Activated gamma-delta T cell treated with Interleukin-2 at 50 U/mL for 16 hours (primary cell): ENCODE data around the gene PRTN3.
"Not testable (repeated sequence)": the region's sequence is repeated elsewhere in the genome, so short reads cannot be mapped to it uniquely, and the experiment has no call there.

Experiments used
- DNase-seq: peaks from one replicate; pipeline ENCODE4 v3.0.0-alpha.2; 2020

PRTN3 gene

GRCh38 chr19:868458-869244, 27.9 kb downstream of the PRTN3 start:
- DNase-seq: no peak

GRCh38 chr19:869245-870177, 28.7 kb downstream of the PRTN3 start:
- DNase-seq: no peak

- no peak for DNase-seq
Measured at GRCh38 chr19:870314-870713, 29.5 kb downstream of the PRTN3 start.

- no peak for DNase-seq
Measured at GRCh38 chr19:870963-871401, 30.2 kb downstream of the PRTN3 start.

- DNase-seq: no peak
Measured at GRCh38 chr19:871446-872265, 30.9 kb downstream of the PRTN3 start.

- peak; percentile 79 for DNase-seq
Measured at GRCh38 chr19:872266-872951, 31.6 kb downstream of the PRTN3 start.

- DNase-seq: peak; percentile 82
Measured at GRCh38 chr19:873084-873483, 32.3 kb downstream of the PRTN3 start.

GRCh38 chr19:873561-874041, 32.8 kb downstream of the PRTN3 start:
- no peak for DNase-seq

GRCh38 chr19:875265-875879, 34.6 kb downstream of the PRTN3 start:
- DNase-seq: no peak

GRCh38 chr19:876089-876488, 35.3 kb downstream of the PRTN3 start:
- DNase-seq: no peak

- DNase-seq: no peak
Measured at GRCh38 chr19:876780-877314, 36.0 kb downstream of the PRTN3 start.

- DNase-seq: not testable (repeated sequence)
Measured at GRCh38 chr19:877992-878660, 37.3 kb downstream of the PRTN3 start.

- DNase-seq: not testable (repeated sequence)
Measured at GRCh38 chr19:878751-879561, 38.2 kb downstream of the PRTN3 start.

GRCh38 chr19:879711-880438, 39.1 kb downstream of the PRTN3 start:
- no peak for DNase-seq

- DNase-seq: no peak
Measured at GRCh38 chr19:881385-882071, 40.7 kb downstream of the PRTN3 start.

- DNase-seq: no peak
Measured at GRCh38 chr19:882871-883497, 42.2 kb downstream of the PRTN3 start.

- no peak for DNase-seq
Measured at GRCh38 chr19:883661-884211, 42.9 kb downstream of the PRTN3 start.
